Gastroesophageal sphincter (tissue), 4 donors: ENCODE data around the gene HOXA1. TPM values are rescaled to one million over a fixed set of nuclear protein-coding genes. Genes with fewer than 3 reads are reported as not detected.

Experiments used
- ATAC-seq: fragments of 150-250 bp; one replicate; pipeline ENCODE4 v1.9.1; 2016; ENCODE audit warnings: mild to moderate bottlenecking, moderate library complexity
- H3K27ac ChIP-seq, 4 donors: fragments of 200-600 bp; sonication (generic) in 3 of 4; 1 replicate in 3 of 4; 2 replicates in 1 of 4; pipeline ENCODE4 v1.5.1; 2016 to 2019
- H3K27me3 ChIP-seq: fragments of 200-600 bp; sonication (generic); one replicate; pipeline ENCODE4 v1.5.1; 2019
- H3K36me3 ChIP-seq, 2 donors: fragments of 200-600 bp; sonication (generic); one replicate each; pipeline ENCODE4 v1.5.1; 2019; ENCODE audit warnings: control low read depth in 1 of 2
- H3K4me1 ChIP-seq, 3 donors: fragments of 200-600 bp; sonication (generic); 1 replicate in 2 of 3; 2 replicates in 1 of 3; pipeline ENCODE4 v1.5.1; 2016 to 2019; ENCODE audit warnings: control low read depth in 2 of 3
- H3K4me3 ChIP-seq, 2 donors: fragments of 200-600 bp; sonication (generic); one replicate each; pipeline ENCODE4 v1.5.1; 2019; ENCODE audit warnings: mild to moderate bottlenecking in 1 of 2, moderate library complexity in 1 of 2
- H3K9me3 ChIP-seq, 3 donors: fragments of 200-600 bp; sonication (generic); one replicate each; pipeline ENCODE4 v1.5.1; 2017 to 2019; ENCODE audit warnings: control low read depth in 2 of 3
- CTCF ChIP-seq, 4 experiments: fragments of 200-600 bp in 2 of 4; fragments of 450-650 bp in 2 of 4; sonication (generic) in 1 of 4; IDR thresholded peaks; one replicate each; pipeline ENCODE4 v1.5.1; 2017 to 2019; ENCODE audit warnings: antibody characterized with exemption in 4 of 4, mild to moderate bottlenecking in 2 of 4, moderate library complexity in 2 of 4
- EP300 ChIP-seq: sonication (generic); formaldehyde crosslinking; IDR thresholded peaks from one replicate; pipeline ENCODE4 v1.6.1; 2017; ENCODE audit warnings: antibody characterized with exemption, mild to moderate bottlenecking
- POLR2A ChIP-seq, 2 donors: fragments of 450-650 bp; IDR thresholded peaks; one replicate each; pipeline ENCODE4 v1.6.1; 2017; ENCODE audit warnings: antibody characterized with exemption in 2 of 2, mild to moderate bottlenecking in 2 of 2, moderate library complexity in 1 of 2
- POLR2AphosphoS5 ChIP-seq: sonication (generic); formaldehyde crosslinking; IDR thresholded peaks from one replicate; pipeline ENCODE4 v1.6.1; 2017; ENCODE audit warnings: antibody characterized with exemption
- WGBS, 2 donors: methylation state at CpG; one replicate each; pipeline ENCODE4 v1.1.5; 2018; ENCODE audit warnings: low coverage in 1 of 2; 5-methylcytosine and 5-hydroxymethylcytosine counted together
- total RNA-seq, 4 donors: library from RNA; depleted of rRNA; stranded (reverse); fragments of >200 nt; gene quantifications; one replicate each; pipeline ENCODE4 v1.1.0, GENCODE V29; 2016

HOXA1 gene
- total RNA-seq, 4 donors from 2014 or later: 0.23 to 2.3 (median 0.27) TPM; not detected in 1

- 18 to 26% methylated on average over 8 of the region's 8 CpGs for WGBS, 2 donors
- Histone ChIP-seq H3K9me3 (no peaks in the 10 kb centered on the region), H3K27ac (peak overlapping the region; percentile 93 to 99 (median 96)), H3K4me3 (peak overlapping the region; percentile 74 to 96), H3K36me3 (no peaks in the 10 kb centered on the region), H3K27me3 (no peaks in the 10 kb centered on the region), H3K4me1 (peaks cover 0 to 55% (median 4%) of the 10 kb centered on the region in 3 donors)
- no peak for TF ChIP-seq POLR2A (IDR thresholded peaks at IDR 0.05)
- TF ChIP-seq POLR2AphosphoS5: no peak
- TF ChIP-seq EP300: no peak
- TF ChIP-seq CTCF (IDR thresholded peaks at IDR 0.05): no peak
- no peak for ATAC-seq
Observed at GRCh38 chr7:27099453-27100370, 3.9 kb upstream of the HOXA1 start.

- no peak for ATAC-seq
- Histone ChIP-seq H3K27ac (peak overlapping the region; percentile 82 to 99 (median 96)), H3K36me3 (no peaks in the 10 kb centered on the region), H3K4me1 (peaks cover 0 to 46% (median 4%) of the 10 kb centered on the region in 3 donors), H3K4me3 (peak overlapping the region; percentile 74 to 96), H3K9me3 (no peaks in the 10 kb centered on the region), H3K27me3 (no peaks in the 10 kb centered on the region)
- TF ChIP-seq POLR2AphosphoS5 (peak; percentile 80), POLR2A (IDR thresholded peaks at IDR 0.05) (peak in 1 of 2 donors; percentile 17), CTCF (IDR thresholded peaks at IDR 0.05) (no peak), EP300 (no peak)
- WGBS, 2 donors: 4 to 11% methylated on average over 14 to 19 of the region's 38 CpGs
Observed at GRCh38 chr7:27098578-27099451, 3.0 kb upstream of the HOXA1 start.

GRCh38 chr7:27097686-27098577 lies 2.1 kb upstream of the HOXA1 start:
- peak in 1 of 4 experiments; percentile 24 for TF ChIP-seq CTCF (IDR thresholded peaks at IDR 0.05)
- TF ChIP-seq POLR2A (IDR thresholded peaks at IDR 0.05): no peak
- no peak for TF ChIP-seq POLR2AphosphoS5
- Histone ChIP-seq H3K4me1 (peaks cover 0 to 46% (median 4%) of the 10 kb centered on the region in 3 donors), H3K9me3 (no peaks in the 10 kb centered on the region), H3K4me3 (peak overlapping the region; percentile 74 to 96), H3K27me3 (no peaks in the 10 kb centered on the region), H3K36me3 (no peaks in the 10 kb centered on the region), H3K27ac (peak overlapping the region; percentile 82 to 99 (median 96))
- WGBS, 2 donors: 3 to 11% methylated on average over 6 to 12 of the region's 35 CpGs
- no peak for ATAC-seq

GRCh38 chr7:27096768-27097514 lies 1.1 kb upstream of the HOXA1 start:
- Histone ChIP-seq H3K27me3 (no peaks in the 10 kb centered on the region), H3K9me3 (no peaks in the 10 kb centered on the region), H3K36me3 (no peaks in the 10 kb centered on the region), H3K27ac (peak overlapping the region; percentile 82 to 99 (median 96)), H3K4me3 (peak overlapping the region; percentile 74 to 96), H3K4me1 (peaks cover 0 to 46% (median 4%) of the 10 kb centered on the region in 3 donors)
- peak; percentile 46 for ATAC-seq
- peak; percentile 61 to 62 for TF ChIP-seq POLR2A (IDR thresholded peaks at IDR 0.05)
- TF ChIP-seq CTCF (IDR thresholded peaks at IDR 0.05): peak in 2 of 4 experiments; percentile 11 to 12
- TF ChIP-seq POLR2AphosphoS5: peak; percentile 54
- no peak for TF ChIP-seq EP300
- 1 to 2% methylated on average over 14 to 16 of the region's 41 CpGs for WGBS, 2 donors
